Hindlimb muscle (tissue), 1 donor: Measurements from ENCODE around the gene PBXIP1. TPM values are rescaled to one million over a fixed set of nuclear protein-coding genes. Genes with fewer than 3 reads are reported as not detected.
"Not testable (repeated sequence)": the region's sequence is repeated elsewhere in the genome, so short reads cannot be mapped to it uniquely, and the experiment has no call there.

Experiments
- DNase-seq: peaks from one replicate; pipeline ENCODE4 v3.0.0-alpha.2; 2013
- polyA plus RNA-seq: library from polyadenylated mRNA; unstranded; fragments of 120-200 nt; gene quantifications from one replicate; pipeline ENCODE4 v1.2.1, GENCODE V29; 2013; ENCODE audit not compliant: insufficient read length

The PBXIP1 gene
- polyA plus RNA-seq, 1 donor, result 175 TPM

DNA sequence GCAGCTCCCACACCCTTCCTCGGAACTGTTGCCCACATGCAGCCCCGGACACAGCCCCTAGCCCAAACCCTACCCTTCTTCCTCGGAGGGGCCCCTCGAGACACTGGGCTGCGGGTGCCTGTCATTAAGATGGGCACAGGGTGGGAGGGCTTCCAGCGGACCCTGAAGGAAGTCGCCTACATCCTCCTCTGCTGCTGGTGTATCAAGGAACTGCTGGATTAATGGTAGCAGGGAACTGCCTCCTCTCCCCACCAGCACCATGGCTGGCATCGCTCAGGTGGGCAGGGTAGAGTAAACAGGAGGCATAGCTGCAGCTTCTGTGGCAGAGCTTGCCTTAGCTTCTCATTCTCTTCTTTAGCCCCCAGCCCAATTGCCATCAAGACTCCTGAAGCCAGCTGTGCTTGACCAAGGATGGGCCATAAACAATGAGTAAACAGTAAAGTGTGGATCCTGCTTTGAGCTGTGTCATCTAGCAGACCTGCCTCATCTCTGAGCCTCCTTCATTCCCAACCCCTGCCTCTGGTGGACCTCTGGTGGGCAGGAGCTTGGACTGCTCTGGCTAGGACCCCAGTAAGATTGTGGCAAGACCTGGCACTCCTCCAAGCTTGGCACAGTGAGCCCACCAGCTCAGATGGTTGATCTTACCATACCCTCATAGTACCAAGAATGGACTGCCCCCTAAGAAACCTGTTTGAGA is 37.8 kb upstream of the PBXIP1 start, which contains the start of gene LENEP:
TSS of gene LENEP (plus strand) at position 15 of the 697 bp plus-strand sequence. CDS start at position 37, 22 bp downstream.
- DNase-seq, result no peak

- DNase-seq, result no peak
These were observed 37.0 kb upstream of the PBXIP1 start for GRCh38 chr1:154992721-154993571.

GRCh38 chr1:154990276-154990675 is 34.4 kb upstream of the PBXIP1 start:
- no peak for DNase-seq

DNA sequence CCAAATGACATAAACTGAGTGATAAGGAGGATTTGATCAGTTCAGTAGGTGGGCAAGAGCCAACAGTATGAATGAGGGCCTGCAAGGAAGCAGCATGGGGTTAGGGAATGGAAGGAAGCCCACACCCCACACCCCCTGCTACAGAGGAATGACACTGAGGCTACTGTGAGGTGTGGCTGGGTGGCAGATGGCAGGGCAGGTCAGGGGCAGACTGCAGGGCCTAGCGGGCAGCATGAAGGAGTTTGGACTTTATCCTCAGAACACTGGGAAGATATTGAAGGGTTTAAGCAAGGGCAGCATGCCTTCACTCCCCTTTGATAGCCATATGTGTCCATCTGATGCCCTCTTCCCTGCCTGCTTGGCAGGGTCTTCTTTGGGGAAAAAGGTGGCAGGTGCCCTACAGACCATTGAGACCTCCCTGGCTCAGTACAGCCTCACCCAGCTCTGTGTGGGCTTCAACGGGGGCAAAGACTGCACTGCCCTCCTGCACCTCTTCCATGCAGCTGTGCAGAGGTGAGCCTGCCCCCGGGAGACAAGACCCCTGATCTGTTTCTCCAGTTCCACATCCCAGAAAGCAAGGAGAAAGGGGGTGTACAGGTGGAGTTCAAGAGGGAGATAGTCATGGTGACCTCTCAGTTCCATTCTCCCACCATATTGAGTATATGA is 33.4 kb upstream of the PBXIP1 start:
- no peak for DNase-seq

DNA sequence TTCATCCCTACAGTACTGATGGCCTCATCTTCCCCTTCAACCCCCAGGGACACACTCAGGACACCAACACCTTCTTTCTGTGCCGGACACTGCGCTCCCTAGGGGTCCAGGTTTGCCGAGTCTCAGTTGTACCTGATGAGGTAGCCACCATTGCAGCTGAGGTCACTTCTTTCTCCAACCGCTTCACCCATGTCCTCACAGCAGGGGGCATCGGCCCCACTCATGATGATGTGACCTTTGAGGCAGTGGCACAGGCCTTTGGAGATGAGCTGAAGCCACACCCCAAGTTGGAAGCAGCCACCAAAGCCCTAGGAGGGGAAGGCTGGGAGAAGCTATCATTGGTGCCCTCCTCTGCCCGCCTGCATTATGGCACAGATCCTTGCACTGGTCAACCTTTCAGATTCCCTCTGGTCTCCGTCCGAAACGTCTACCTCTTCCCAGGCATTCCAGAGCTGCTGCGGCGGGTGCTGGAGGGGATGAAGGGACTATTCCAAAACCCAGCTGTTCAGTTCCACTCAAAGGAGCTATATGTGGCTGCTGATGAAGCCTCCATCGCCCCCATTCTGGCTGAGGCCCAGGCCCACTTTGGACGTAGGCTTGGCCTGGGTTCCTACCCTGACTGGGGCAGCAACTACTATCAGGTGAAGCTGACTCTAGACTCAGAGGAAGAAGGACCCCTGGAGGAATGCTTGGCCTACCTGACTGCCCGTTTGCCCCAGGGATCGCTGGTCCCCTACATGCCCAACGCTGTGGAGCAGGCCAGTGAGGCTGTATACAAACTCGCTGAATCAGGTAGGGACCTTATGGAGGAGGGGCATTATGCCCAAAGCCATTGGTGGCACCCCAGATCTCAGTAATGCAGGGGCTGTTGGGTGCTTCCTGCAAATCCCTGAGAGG is 32.4 kb upstream of the PBXIP1 start:
- DNase-seq, result no peak

DNA sequence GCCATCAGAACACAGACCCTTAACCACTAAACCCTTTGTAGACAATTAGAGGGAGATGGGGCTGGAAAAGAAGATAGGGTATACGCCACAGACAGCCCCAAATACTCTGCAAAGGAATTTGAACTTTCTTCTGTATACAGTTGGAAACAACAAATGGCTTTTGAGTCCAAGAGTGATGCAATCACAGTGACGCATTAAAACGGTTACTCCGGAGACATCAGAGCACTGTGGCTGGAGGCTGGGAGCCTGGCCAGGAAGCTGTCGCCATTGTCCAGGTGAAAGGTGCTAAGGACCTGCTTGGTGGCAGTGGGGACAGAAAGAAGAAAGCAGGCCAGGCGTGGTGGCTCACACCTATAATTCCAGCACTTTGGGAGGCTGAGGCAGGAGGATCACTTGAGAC is 31.4 kb upstream of the PBXIP1 start:
- no peak for DNase-seq

- DNase-seq, result not testable (repeated sequence)
These were observed 30.8 kb upstream of the PBXIP1 start for GRCh38 chr1:154986736-154987135.

DNA sequence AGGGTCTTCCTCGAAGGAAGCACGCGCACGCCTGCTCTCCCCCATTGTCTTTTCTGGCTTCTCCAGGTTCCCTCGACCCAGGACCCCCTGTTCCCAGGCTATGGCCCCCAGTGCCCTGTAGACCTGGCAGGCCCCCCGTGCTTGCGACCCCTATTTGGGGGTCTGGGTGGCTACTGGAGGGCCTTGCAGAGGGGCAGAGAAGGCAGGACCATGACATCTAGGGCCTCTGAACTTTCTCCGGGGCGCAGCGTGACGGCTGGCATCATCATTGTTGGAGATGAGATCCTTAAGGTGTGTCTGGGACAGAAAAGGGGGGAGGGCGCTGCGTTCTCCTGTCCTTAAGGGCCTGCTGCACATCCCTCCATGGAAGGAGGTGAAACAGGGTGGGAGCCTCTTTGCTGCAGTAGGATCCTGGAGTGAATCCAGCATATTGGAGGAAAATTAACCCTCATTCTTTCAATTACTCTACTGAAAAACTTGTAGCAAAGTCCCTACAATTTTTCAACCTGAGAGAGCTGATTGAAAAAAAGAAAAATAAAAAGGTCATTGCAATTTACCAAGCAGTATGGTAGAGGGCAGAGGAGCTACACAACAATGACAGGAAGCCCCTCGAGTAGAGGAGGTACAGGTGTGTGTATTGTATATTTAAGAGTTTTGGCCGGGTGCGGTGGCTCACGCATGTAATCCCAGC is 28.0 kb upstream of the PBXIP1 start:
- no peak for DNase-seq

DNA sequence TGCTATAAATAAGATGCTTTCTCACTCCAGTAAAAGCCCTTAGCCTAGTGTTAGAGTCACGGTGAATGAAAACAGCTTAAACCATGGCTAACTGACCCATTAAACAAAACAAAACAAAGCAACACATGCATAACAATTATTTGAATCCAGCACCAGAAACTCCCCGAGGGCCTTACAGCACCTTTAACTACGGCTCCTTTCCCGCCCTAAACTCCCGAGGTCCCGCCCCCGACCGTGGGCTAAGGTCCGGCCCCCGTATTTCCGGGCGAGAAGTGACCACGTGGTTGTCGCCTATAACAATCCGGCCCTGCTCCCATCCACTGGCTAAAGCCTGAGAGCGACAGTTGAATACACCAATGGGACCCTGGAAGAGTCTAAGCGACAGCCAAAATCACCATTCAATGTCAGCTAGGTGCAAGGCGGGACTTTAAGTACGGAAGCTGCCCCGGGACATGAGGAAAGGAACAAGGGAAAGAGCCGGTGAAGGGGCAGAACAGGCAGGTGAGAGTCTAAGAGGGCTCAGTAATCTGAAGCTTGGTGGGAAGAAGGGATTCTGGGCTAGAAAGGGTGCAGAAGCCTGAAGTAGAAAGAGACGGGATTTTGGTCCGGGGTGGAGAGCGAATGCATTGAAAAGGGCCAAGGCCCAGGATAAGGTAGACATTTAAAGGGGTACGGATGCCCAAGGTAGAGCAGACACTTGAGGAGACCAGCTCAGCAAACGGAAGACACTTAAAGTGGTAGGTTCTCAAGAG is 27.2 kb upstream of the PBXIP1 start, which contains the start of gene FLAD1:
TSS of gene FLAD1 (plus strand) at position 448 of the 752 bp plus-strand sequence. CDS start 351 bp downstream, outside the sequence.
- DNase-seq, result peak; percentile 98

DNA sequence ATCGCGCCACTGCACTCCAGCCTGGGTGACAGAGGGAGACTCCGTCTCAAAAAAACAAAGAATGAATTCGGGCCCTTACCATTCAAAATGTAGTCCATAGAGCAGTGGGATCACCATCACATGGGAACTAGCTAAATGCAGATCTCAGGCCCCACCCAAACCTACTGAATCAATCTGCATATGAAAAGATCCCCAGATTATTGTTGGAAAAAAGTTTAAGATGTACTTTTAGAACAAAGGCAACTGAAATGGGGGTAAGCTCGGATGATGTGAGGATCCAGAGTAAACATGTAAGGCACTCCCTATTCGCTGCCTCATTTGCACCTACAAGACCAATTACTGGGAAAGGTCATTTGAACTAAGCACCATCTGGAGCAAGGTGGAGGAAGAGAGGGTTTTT is 26.4 kb upstream of the PBXIP1 start:
- no peak for DNase-seq

GRCh38 chr1:154978360-154978759 is 22.5 kb upstream of the PBXIP1 start:
- no peak for DNase-seq

DNA sequence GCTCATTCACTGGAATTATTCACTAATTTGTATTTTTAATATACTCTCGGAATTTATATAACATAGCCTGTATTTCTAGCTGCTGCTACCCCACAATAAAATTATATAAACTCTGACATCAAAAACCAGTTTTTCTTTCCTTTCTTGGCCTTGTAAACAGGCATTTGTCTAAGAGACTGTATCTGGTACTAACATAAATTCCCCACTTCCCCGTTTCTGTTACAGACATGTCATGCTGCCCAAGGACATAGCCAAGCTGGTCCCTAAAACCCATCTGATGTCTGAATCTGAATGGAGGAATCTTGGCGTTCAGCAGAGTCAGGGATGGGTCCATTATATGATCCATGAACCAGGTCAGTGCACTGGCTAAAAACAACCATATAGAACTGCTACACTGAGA is 21.9 kb upstream of the PBXIP1 start:
- DNase-seq, result not testable (repeated sequence)

DNA sequence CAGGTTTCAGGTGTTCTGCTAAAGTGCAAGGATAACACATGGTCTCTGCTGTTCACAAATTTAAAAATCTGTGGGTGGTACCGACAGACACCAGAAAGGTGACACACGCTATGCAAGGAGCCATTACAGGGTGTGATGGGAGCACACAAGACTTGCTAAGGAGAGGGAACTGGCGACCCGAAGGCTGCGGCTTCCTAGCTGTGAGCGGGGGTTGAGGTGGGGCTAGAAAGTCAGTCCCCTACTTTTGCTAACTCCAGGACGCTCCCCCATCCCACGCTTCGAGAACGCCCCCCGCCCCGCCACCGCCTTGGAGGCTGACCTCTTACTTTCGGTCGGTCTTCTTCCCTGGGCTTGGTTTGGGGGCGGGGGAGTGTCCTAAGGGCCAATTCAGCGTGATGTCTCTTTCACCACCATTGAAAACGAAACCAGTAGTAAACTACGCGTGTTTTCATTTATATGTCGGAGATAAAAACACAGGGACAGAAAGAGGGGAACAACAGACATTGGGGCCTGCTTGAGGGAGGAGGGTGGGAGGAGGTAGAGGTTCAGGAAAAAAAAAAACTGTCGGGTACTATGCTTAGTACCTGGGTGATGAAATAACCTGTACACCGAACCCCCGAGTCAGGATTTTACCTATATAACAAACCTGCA is 19.6 kb upstream of the PBXIP1 start:
- peak; percentile 52 for DNase-seq

DNA sequence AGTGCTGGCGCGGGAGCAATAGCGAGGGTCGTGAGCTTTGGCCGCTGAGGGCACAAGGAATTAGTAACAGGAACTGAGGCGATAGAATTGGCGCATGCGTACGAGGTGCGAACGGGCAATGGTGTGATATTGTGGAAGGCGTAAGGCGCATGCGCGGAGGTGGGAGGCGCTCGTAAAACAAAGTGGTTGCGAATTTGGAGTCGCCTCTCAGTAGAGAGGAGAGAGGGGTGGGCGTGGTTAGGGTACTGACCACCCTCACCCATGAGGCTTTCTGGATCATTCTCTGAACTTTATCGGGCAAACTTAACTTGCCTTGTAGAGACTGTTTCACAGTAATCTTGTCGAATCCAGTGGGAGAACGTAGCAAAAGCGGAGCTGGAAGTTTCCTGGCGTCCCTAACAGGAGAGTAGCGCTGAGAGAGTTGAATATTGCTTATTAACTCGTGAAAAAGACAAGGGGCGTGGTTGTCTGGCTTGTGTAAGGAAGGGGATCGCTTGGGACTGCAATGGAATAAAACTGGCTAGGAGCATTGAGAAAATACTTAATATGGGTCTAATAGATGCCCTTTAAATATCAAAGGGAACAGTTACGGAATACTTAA is 19.0 kb upstream of the PBXIP1 start:
- DNase-seq, result peak; percentile 98

GRCh38 chr1:154974102-154974807 is 18.4 kb upstream of the PBXIP1 start, which contains the start of gene CKS1B:
TSS of gene CKS1B (plus strand) at chr1:154974681. CDS start at chr1:154974746, 65 bp downstream.
- DNase-seq, result peak; percentile 98

DNA sequence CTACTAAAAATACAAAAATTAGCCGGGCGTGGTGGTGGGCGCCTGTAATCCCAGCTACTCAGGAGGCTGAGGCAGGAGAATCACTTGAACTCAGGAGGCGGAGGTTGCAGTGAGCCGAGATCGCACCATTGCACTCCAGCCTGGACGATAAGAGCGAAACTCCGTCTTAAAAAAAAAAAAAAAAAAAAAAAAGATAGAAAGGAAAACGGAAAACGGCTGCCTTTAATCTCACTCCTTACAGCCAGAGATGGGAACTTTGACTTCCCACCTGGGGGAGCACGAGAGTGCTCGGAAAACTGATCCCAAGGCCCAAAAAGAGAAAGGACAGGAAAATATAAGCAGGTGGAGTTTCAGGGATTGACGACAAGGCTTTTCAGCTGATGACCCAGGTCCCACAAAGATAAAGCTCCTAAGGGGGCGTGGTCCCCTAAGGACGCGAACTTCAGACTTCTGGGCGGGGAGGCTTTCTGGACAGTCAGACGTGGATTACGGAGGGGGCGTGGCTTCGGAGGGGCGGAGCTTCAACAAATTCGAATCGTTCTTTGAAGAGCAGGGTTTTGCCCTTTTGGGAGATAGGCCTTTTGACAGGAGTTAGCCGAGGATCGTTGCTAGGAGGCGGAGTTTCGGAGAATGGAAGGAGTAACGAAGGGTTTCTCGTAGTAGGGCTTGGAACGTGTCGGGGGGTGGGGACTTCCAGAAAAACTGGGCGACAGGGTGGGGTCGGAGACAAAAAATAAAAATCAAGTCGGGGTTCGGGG is 17.6 kb upstream of the PBXIP1 start:
- DNase-seq, result peak; percentile 92

DNA sequence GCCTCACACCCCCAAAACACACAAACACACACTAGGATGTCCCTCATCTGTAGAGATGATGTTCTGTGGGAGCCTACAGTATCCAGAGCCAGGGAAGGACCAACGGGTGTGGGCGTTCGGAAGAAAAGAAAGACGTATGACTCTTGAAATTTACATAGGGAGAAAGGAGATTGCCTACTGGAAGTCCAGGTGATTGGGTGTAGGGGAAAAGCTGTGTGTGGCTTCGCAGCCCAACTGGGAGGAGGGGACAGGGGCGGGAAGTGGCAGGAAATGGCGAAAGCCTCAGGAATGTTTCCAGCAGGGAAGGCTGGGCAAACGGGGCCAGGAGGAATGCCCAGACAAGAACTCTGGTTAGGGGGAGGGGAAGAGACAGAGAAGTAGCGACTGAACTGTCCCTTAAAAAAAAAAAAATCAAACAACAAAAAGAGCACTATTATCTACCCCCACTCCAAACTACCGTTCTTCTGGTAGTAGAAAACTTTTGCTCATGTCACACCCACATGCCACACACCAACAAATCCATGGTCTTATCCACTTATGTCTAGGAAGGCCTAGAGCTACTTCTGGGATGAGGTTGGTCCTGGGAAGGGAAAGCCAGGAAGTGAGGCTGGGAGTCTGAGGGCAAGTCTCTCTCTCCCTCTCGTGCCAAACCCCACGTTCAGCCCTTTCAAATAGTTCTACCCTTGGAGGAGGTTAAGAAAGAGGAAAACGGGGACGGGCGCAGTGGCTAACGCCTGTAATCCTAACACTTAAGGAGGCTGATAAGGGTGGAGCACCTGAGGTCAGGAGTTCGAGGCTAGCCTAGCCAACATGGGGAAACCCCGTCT is 16.8 kb upstream of the PBXIP1 start:
- peak; percentile 54 for DNase-seq
